Astrocyte (in vitro differentiated cells and primary cell): ENCODE measurements around the gene DACT2. TPM values are rescaled to one million over a fixed set of nuclear protein-coding genes. Genes with fewer than 3 reads are reported as not detected.

Source experiments
- DNase-seq: peaks from one replicate; pipeline ENCODE4 v3.0.0-alpha.2; 2010; ENCODE audit warnings: low read depth
- FAIRE-seq: peaks from 2 replicates; lab custom pipeline; 2011; peaks lifted over from hg19 to GRCh38; lab: Jason Lieb, UNC
- H2AFZ ChIP-seq: 2 replicates; pipeline ENCODE4 v1.6.0; 2012; ENCODE audit warnings: low read depth, low read length, inconsistent platforms
- H3K27ac ChIP-seq: 2 replicates; pipeline ENCODE4 v1.5.1; 2011; ENCODE audit warnings: low read depth, low read length, inconsistent platforms
- H3K27me3 ChIP-seq: 2 replicates; pipeline ENCODE4 v1.6.0; 2011; ENCODE audit warnings: low read length, inconsistent platforms; ENCODE audit not compliant: insufficient read depth
- H3K36me3 ChIP-seq: 2 replicates; pipeline ENCODE4 v1.5.1; 2011; ENCODE audit warnings: low read length, inconsistent platforms; ENCODE audit not compliant: insufficient read depth
- H3K4me1 ChIP-seq: 2 replicates; pipeline ENCODE4 v1.5.1; 2011; ENCODE audit warnings: low read length, inconsistent platforms; ENCODE audit not compliant: insufficient read depth
- H3K4me2 ChIP-seq: 2 replicates; pipeline ENCODE4 v1.6.0; 2012; ENCODE audit warnings: low read length, inconsistent platforms
- H3K4me3 ChIP-seq: 2 replicates; pipeline ENCODE4 v1.5.1; 2011; ENCODE audit warnings: low read depth, mild to moderate bottlenecking, low read length, inconsistent platforms; ENCODE audit not compliant: insufficient read depth
- H3K79me2 ChIP-seq: 2 replicates; pipeline ENCODE4 v1.6.0; 2012; ENCODE audit warnings: mild to moderate bottlenecking, low read length, inconsistent platforms; ENCODE audit not compliant: insufficient read depth
- H3K9ac ChIP-seq: 2 replicates; pipeline ENCODE4 v1.6.0; 2012; ENCODE audit warnings: mild to moderate bottlenecking, low read length, inconsistent platforms
- H3K9me3 ChIP-seq: 2 replicates; pipeline ENCODE4 v1.5.1; 2012; ENCODE audit warnings: low read depth, mild to moderate bottlenecking, low read length, inconsistent platforms; ENCODE audit not compliant: insufficient read depth
- H4K20me1 ChIP-seq: 2 replicates; pipeline ENCODE4 v1.6.0; 2012; ENCODE audit warnings: low read length, inconsistent platforms; ENCODE audit not compliant: insufficient read depth
- H3K27ac Mint-ChIP-seq: one replicate; pipeline ENCODE4 v1.8.0; 2021; ENCODE audit warnings: mild to moderate bottlenecking, mixed read lengths; ENCODE audit not compliant: unreplicated experiment
- H3K27me3 Mint-ChIP-seq: one replicate; pipeline ENCODE4 v1.8.0; 2021; ENCODE audit warnings: low read depth, mixed read lengths; ENCODE audit not compliant: unreplicated experiment
- H3K36me3 Mint-ChIP-seq: one replicate; pipeline ENCODE4 v1.8.0; 2021; ENCODE audit warnings: low read depth, mixed read lengths; ENCODE audit not compliant: unreplicated experiment
- H3K4me1 Mint-ChIP-seq: one replicate; pipeline ENCODE4 v1.8.0; 2021; ENCODE audit warnings: low read depth, mixed read lengths; ENCODE audit not compliant: unreplicated experiment
- H3K4me3 Mint-ChIP-seq: one replicate; pipeline ENCODE4 v1.8.0; 2021; ENCODE audit warnings: mild to moderate bottlenecking, moderate library complexity, mixed read lengths; ENCODE audit not compliant: unreplicated experiment
- H3K9me3 Mint-ChIP-seq: one replicate; pipeline ENCODE4 v1.8.0; 2021; ENCODE audit warnings: mild to moderate bottlenecking, mixed read lengths; ENCODE audit not compliant: unreplicated experiment
- CTCF ChIP-seq: IDR thresholded peaks from 2 replicates; pipeline ENCODE4 v1.5.1; 2011; ENCODE audit warnings: low read depth, mild to moderate bottlenecking, inconsistent platforms, low read length, moderate library complexity; ENCODE audit not compliant: insufficient read depth
- EZH2 ChIP-seq: IDR thresholded peaks from 2 replicates; pipeline ENCODE4 v1.6.1; 2012; ENCODE audit warnings: mild to moderate bottlenecking, low read length, inconsistent platforms; ENCODE audit not compliant: insufficient read depth
- total RNA-seq: library from RNA; stranded (reverse); gene quantifications from 2 replicates; pipeline ENCODE4 v1.2.1, GENCODE V29; 2021

The DACT2 gene
- total RNA-seq, 1 donor from 2014 or later, result 0.20 TPM

- Mint-ChIP-seq H3K4me3 (no peak overlapping the region), H3K27me3 (peaks cover 13% of the 10 kb centered on the region), H3K9me3 (peaks cover 7% of the 10 kb centered on the region), H3K27ac (no peak overlapping the region), H3K4me1 (peaks cover 6% of the 10 kb centered on the region), H3K36me3 (peaks cover 2% of the 10 kb centered on the region)
- Histone ChIP-seq H4K20me1 (no peaks in the 10 kb centered on the region), H3K9me3 (peaks cover 3% of the 10 kb centered on the region), H2AFZ (no peak overlapping the region), H3K36me3 (no peaks in the 10 kb centered on the region), H3K27ac (no peak overlapping the region), H3K9ac (no peak overlapping the region), H3K79me2 (no peaks in the 10 kb centered on the region), H3K27me3 (no peaks in the 10 kb centered on the region), H3K4me3 (no peak overlapping the region), H3K4me2 (no peak overlapping the region), H3K4me1 (no peaks in the 10 kb centered on the region)
- DNase-seq (no peak), FAIRE-seq (no peak)
- TF ChIP-seq CTCF (no peak), EZH2 (no peak)
These were observed 46.0 kb upstream of the DACT2 start for GRCh38 chr6:168365422-168366165.

- Mint-ChIP-seq H3K36me3 (peaks cover 2% of the 10 kb centered on the region), H3K4me3 (no peak overlapping the region), H3K27me3 (peaks cover 10% of the 10 kb centered on the region), H3K27ac (no peak overlapping the region), H3K4me1 (peaks cover 6% of the 10 kb centered on the region), H3K9me3 (peaks cover 8% of the 10 kb centered on the region)
- DNase-seq (no peak), FAIRE-seq (no peak)
- H4K20me1 ChIP-seq, result no peaks in the 10 kb centered on the region
- no peaks in the 10 kb centered on the region for H3K4me1 ChIP-seq
- H3K27ac ChIP-seq, result no peak overlapping the region
- no peak overlapping the region for H3K4me3 ChIP-seq
- no peaks in the 10 kb centered on the region for H3K36me3 ChIP-seq
- peaks cover 3% of the 10 kb centered on the region for H3K9me3 ChIP-seq
- H3K79me2 ChIP-seq, result no peaks in the 10 kb centered on the region
- H3K4me2 ChIP-seq, result no peak overlapping the region
- H3K27me3 ChIP-seq, result no peaks in the 10 kb centered on the region
- TF ChIP-seq CTCF, result no peak
- TF ChIP-seq EZH2, result no peak
- no peak overlapping the region for H3K9ac ChIP-seq
- H2AFZ ChIP-seq, result no peak overlapping the region
These were observed 45.3 kb upstream of the DACT2 start for GRCh38 chr6:168364793-168365421.
